H1 (cell line): ENCODE data around the gene GRID1. TPM values are rescaled to one million over a fixed set of nuclear protein-coding genes. Genes with fewer than 3 reads are reported as not detected.

Source experiments
- EGR1 ChIP-seq: IDR thresholded peaks from 2 replicates; pipeline ENCODE4 v1.6.1; 2011; ENCODE audit warnings: low read depth, low read length, borderline replicate concordance
- SAP30 ChIP-seq: fragments of 300-600 bp; sonication (generic); IDR thresholded peaks from 2 replicates; pipeline ENCODE4 v1.7.1; 2012; ENCODE audit warnings: low read length, moderate library complexity, mild to moderate bottlenecking, inconsistent platforms; ENCODE audit not compliant: insufficient read depth, insufficient replicate concordance
- polyA plus RNA-seq, 7 experiments: library from polyadenylated mRNA; depleted of rRNA in 3 of 7; stranded (reverse) in 5 of 7; unstranded in 2 of 7; fragments of >200 nt in 5 of 7; fragments of 200-250 nt in 2 of 7; gene quantifications; 1 replicate in 5 of 7; 2 replicates in 1 of 7; 4 replicates in 1 of 7; pipeline versions ENCODE4 v1.2.1 to v1.2.3, GENCODE V29; 2011 to 2013; ENCODE audit warnings: missing spikeins in 2 of 7, mixed read lengths in 2 of 7
- total RNA-seq: library from RNA; stranded (reverse); fragmentation: NEBNext Ultra II Directional; extraction: Animal tissue kit (Norgen Biotek cat#: 25700); gene quantifications from 2 replicates; pipeline ENCODE4 v1.2.1, GENCODE V29; 2021
- TF ChIP-seq, protein P1 (sequence below): IDR thresholded peaks from 2 replicates; pipeline ENCODE4 v1.6.1; 2011; ENCODE audit warnings: low read depth, mild to moderate bottlenecking, low read length; ENCODE audit not compliant: insufficient read depth

GRID1 gene
- total and polyA plus RNA-seq, 2 of the 8 experiments (the other 6 are each of a cell fraction or from before 2014, with no cell fraction given): 0.22 to 0.30 TPM

- TF ChIP-seq, protein P1, sequence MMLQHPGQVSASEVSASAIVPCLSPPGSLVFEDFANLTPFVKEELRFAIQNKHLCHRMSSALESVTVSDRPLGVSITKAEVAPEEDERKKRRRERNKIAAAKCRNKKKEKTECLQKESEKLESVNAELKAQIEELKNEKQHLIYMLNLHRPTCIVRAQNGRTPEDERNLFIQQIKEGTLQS: no peak
- TF ChIP-seq SAP30 (no peak), EGR1 (no peak)
Observed at GRCh38 chr10:86056672-86057071, 309.9 kb downstream of the GRID1 start (continued).
